Measurements from ENCODE around the gene NLGN1. TPM values are rescaled to one million over a fixed set of nuclear protein-coding genes. Genes with fewer than 3 reads are reported as not detected.
A peak's percentile ranks its signal among the peaks of the same experiment; 100 is the strongest.

NLGN1 gene
- total RNA-seq, 1 experiment from 2014 or later = not detected

DNA sequence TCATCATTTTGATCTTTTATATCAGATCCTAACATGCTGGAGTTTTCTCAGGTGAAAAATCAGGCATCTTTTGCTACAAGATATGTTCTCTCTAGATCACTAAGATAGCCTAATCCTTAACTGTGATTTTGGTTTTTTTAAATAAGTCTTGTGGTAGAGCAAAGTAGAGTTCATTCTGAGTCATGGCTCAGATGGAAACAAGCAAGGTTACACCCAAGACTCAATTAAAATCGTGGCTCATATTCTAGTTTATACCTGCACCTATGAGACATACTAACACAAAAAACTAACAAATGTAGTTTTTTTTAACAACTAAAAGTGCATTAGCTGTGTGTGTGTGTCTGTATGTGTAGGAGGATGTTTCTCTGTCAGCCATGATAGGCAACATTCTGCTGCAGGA, 428.2 kb downstream of the NLGN1 start:
- TF ChIP-seq, protein P1, sequence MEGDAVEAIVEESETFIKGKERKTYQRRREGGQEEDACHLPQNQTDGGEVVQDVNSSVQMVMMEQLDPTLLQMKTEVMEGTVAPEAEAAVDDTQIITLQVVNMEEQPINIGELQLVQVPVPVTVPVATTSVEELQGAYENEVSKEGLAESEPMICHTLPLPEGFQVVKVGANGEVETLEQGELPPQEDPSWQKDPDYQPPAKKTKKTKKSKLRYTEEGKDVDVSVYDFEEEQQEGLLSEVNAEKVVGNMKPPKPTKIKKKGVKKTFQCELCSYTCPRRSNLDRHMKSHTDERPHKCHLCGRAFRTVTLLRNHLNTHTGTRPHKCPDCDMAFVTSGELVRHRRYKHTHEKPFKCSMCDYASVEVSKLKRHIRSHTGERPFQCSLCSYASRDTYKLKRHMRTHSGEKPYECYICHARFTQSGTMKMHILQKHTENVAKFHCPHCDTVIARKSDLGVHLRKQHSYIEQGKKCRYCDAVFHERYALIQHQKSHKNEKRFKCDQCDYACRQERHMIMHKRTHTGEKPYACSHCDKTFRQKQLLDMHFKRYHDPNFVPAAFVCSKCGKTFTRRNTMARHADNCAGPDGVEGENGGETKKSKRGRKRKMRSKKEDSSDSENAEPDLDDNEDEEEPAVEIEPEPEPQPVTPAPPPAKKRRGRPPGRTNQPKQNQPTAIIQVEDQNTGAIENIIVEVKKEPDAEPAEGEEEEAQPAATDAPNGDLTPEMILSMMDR (IDR thresholded peaks at IDR 0.05; ENCODE audit: unreplicated experiment) = no peak
- BruUV-seq (replicated peaks) = no TSS peak
- Mint-ChIP-seq H3K27me3 (ENCODE audit: insufficient read depth, unreplicated experiment) (peaks cover 11% of the 10 kb centered on the region), H3K4me3 (ENCODE audit: unreplicated experiment) (no peak overlapping the region), H3K9me3 (ENCODE audit: unreplicated experiment) (no peaks in the 10 kb centered on the region), H3K27ac (ENCODE audit: low read depth, unreplicated experiment) (peak overlapping the region; percentile 5), H3K4me1 (ENCODE audit: insufficient read depth, unreplicated experiment) (peaks cover 6% of the 10 kb centered on the region), H3K36me3 (ENCODE audit: insufficient read depth, unreplicated experiment) (no peaks in the 10 kb centered on the region)
- no peak for DNase-seq (ENCODE audit: unreplicated experiment)
- POLR2A ChIA-PET = no interaction called here
- CTCF ChIA-PET = no interaction called here
- intact Hi-C loops (cut with micrococcal nuclease) = no loop called here

DNA sequence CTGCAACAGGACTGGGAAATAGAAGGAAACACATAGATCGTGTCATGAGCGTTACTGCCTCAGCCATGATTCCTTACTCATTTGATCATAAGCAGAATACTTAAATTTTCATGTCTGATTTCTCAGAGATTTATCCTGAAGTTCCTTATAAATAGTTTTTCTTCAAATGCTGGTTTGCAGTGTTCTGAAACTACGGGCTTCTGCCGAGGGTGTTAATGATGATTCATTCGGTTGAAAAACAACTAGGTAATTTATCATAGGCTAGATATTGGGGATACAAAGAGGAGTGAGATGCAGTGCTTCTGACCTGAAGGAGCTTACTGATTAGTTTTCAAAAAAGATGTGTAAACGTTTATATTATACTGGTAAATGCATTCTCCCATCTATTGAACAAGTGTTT, 428.9 kb downstream of the NLGN1 start:
- TF ChIP-seq, protein P1 (IDR thresholded peaks at IDR 0.05; ENCODE audit: unreplicated experiment) = no peak
- DNase-seq (ENCODE audit: unreplicated experiment) = no peak
- BruUV-seq (replicated peaks) = no TSS peak
- Mint-ChIP-seq H3K27ac (ENCODE audit: low read depth, unreplicated experiment) (peak overlapping the region; percentile 5), H3K4me3 (ENCODE audit: unreplicated experiment) (no peak overlapping the region), H3K27me3 (ENCODE audit: insufficient read depth, unreplicated experiment) (peaks cover 11% of the 10 kb centered on the region), H3K36me3 (ENCODE audit: insufficient read depth, unreplicated experiment) (no peaks in the 10 kb centered on the region), H3K9me3 (ENCODE audit: unreplicated experiment) (no peaks in the 10 kb centered on the region), H3K4me1 (ENCODE audit: insufficient read depth, unreplicated experiment) (peaks cover 6% of the 10 kb centered on the region)
- intact Hi-C loops (cut with micrococcal nuclease) = no loop called here
- POLR2A ChIA-PET = no interaction called here
- CTCF ChIA-PET = no interaction called here

DNA sequence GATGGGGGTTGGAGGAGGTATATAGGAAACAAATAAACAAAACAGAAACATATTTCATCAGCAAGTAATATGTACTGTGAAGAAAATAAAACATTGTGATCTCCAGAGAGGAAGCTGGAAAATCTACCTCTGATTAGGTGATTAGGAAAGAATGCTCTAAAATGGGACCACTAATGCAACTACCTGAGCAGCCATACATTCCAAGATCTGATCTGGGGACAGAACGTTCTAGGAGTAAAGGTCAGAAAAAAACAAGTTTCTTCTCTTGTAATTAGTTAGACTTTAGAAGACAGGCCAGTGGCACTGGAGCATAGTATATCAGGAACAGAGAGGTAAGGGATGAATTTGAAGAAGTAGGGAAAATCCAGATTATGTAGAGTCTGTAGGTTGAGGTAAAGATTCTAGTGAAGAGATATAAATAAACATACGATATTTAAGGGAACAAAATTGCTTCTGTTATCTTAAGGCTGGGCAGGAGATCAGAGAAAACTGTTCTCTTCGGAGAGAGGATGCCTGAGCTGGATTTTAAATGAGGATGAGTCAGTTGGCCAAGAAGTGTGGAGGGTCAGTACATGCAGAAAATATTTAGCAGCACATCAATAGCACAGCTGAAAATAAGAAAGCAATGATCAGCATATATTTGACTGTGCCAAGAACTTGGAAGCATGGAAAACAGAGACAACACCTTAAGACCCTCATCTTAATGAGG, 429.5 kb downstream of the NLGN1 start:
- POLR2A ChIA-PET = interaction anchor here (0.7 kb wide), 1 partner anchor 11 kb away, joined by 3 read pairs; no protein-coding TSS in a partner anchor
- no TSS peak for BruUV-seq (replicated peaks)

DNA sequence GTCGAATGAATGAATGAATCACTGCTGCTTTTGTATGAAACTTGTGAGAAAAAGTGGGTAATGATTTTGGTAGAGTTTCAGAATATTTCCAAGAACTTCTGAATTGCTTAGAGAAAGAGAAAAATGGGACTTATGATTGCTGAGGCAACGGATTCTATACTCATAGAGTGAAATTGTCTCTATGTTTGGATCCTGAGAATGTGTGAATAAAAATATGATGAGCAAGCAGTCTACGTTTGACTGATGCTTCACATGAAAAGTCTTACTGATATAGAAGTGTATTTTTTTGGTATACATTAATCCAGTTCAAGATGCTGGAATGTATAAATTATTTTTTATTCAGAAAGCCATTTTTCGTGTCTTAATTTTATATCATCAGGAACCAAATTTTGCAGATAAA, 441.1 kb downstream of the NLGN1 start:
- DNase-seq (ENCODE audit: unreplicated experiment) = no peak
- CTCF ChIA-PET = interaction anchor here (0.7 kb wide), 1 partner anchor 94 kb away, joined by 5 read pairs; no protein-coding TSS in a partner anchor
- no peaks in the 10 kb centered on the region for H3K27me3 Mint-ChIP-seq (ENCODE audit: insufficient read depth, unreplicated experiment)
- no peaks in the 10 kb centered on the region for H3K4me1 Mint-ChIP-seq (ENCODE audit: insufficient read depth, unreplicated experiment)
- POLR2A ChIA-PET = interaction anchor here (0.6 kb wide), 1 partner anchor 12 kb away, joined by 3 read pairs; no protein-coding TSS in a partner anchor
- intact Hi-C loops (cut with micrococcal nuclease) = no loop called here
- TF ChIP-seq, protein P1 (IDR thresholded peaks at IDR 0.05; ENCODE audit: unreplicated experiment) = no peak
- no peak overlapping the region for H3K4me3 Mint-ChIP-seq (ENCODE audit: unreplicated experiment)
- no TSS peak for BruUV-seq (replicated peaks)
- no peak overlapping the region for H3K27ac Mint-ChIP-seq (ENCODE audit: low read depth, unreplicated experiment)
- H3K9me3 Mint-ChIP-seq (ENCODE audit: unreplicated experiment) = no peaks in the 10 kb centered on the region
- no peaks in the 10 kb centered on the region for H3K36me3 Mint-ChIP-seq (ENCODE audit: insufficient read depth, unreplicated experiment)

More for the DNA sequence above, 429.5 kb downstream of the NLGN1 start:
- TF ChIP-seq, protein P1 (IDR thresholded peaks at IDR 0.05; ENCODE audit: unreplicated experiment) = no peak
- intact Hi-C loops (cut with micrococcal nuclease) = no loop called here
- Mint-ChIP-seq H3K4me3 (ENCODE audit: unreplicated experiment) (no peak overlapping the region), H3K27ac (ENCODE audit: low read depth, unreplicated experiment) (no peak overlapping the region), H3K27me3 (ENCODE audit: insufficient read depth, unreplicated experiment) (peaks cover 11% of the 10 kb centered on the region), H3K9me3 (ENCODE audit: unreplicated experiment) (no peaks in the 10 kb centered on the region), H3K4me1 (ENCODE audit: insufficient read depth, unreplicated experiment) (peaks cover 6% of the 10 kb centered on the region), H3K36me3 (ENCODE audit: insufficient read depth, unreplicated experiment) (no peaks in the 10 kb centered on the region)
- CTCF ChIA-PET = no interaction called here
- DNase-seq (ENCODE audit: unreplicated experiment) = no peak

All from MCF 10A (cell line).